Measurements from ENCODE around the gene TPM2.

TPM2 gene

GRCh38 chr9:35698231-35698630, 8.5 kb upstream of the TPM2 start:
- Histone ChIP-seq H3K4me3 (ENCODE audit: low read length) (no peak overlapping the region), H2AFZ (ENCODE audit: low read depth, low read length) (no peak overlapping the region), H3K27me3 (ENCODE audit: insufficient read depth, low read length) (no peaks in the 10 kb centered on the region), H3K36me3 (ENCODE audit: insufficient read depth, low read length) (peaks cover 67% of the 10 kb centered on the region), H3K9me3 (ENCODE audit: low read length) (no peaks in the 10 kb centered on the region), H3K4me1 (ENCODE audit: insufficient read depth, low read length) (no peaks in the 10 kb centered on the region)

- Histone ChIP-seq H3K36me3 (ENCODE audit: insufficient read depth, low read length) (peaks cover 60% of the 10 kb centered on the region), H3K4me3 (ENCODE audit: low read length) (no peak overlapping the region), H3K9me3 (ENCODE audit: low read length) (no peaks in the 10 kb centered on the region), H2AFZ (ENCODE audit: low read depth, low read length) (no peak overlapping the region), H3K4me1 (ENCODE audit: insufficient read depth, low read length) (no peaks in the 10 kb centered on the region), H3K27me3 (ENCODE audit: insufficient read depth, low read length) (no peaks in the 10 kb centered on the region)
These were observed 7.8 kb upstream of the TPM2 start for GRCh38 chr9:35697486-35697885.

DNA sequence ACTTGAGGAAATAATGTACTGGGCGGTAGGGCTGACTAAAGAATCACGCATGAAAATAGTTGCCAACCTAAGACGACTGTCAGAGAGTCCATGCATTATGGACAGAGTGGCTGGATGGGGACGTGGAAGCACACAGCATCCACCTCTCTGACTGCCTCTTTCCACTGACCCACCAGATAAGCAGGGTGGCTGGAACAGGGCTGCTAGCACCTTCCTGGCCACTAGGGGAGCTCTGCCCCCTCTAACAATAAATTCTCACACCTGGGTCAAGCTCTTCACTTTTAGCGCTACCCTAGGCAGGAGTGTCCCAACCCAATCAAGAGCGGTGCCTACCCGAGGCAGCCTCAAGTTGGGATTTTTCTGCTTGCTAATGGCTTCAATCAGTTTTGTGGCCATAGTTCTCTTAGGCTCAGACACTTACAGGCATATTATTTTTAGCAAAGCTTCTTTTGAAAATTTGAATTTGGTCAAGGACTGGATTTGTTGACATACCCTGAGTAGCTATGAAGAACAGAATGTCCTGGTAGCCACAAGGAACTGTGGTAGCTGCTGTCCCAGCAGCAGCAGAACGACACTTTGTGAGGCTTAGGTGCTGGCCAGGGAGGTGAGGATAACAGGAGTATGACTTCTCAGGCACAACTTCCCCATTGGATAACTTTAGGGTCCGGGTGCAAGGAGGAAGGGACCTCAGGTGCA, 6.9 kb upstream of the TPM2 start:
- H3K4me3 ChIP-seq (ENCODE audit: low read length): no peak overlapping the region
- H3K36me3 ChIP-seq (ENCODE audit: insufficient read depth, low read length): peaks cover 53% of the 10 kb centered on the region
- no peaks in the 10 kb centered on the region for H3K9me3 ChIP-seq (ENCODE audit: low read length)
- no peaks in the 10 kb centered on the region for H3K4me1 ChIP-seq (ENCODE audit: insufficient read depth, low read length)
- H2AFZ ChIP-seq (ENCODE audit: low read depth, low read length): no peak overlapping the region
- no peaks in the 10 kb centered on the region for H3K27me3 ChIP-seq (ENCODE audit: insufficient read depth, low read length)

GRCh38 chr9:35695943-35696401, 6.2 kb upstream of the TPM2 start:
- Histone ChIP-seq H3K9me3 (ENCODE audit: low read length) (no peaks in the 10 kb centered on the region), H3K36me3 (ENCODE audit: insufficient read depth, low read length) (peaks cover 47% of the 10 kb centered on the region), H3K27me3 (ENCODE audit: insufficient read depth, low read length) (no peaks in the 10 kb centered on the region), H2AFZ (ENCODE audit: low read depth, low read length) (no peak overlapping the region), H3K4me1 (ENCODE audit: insufficient read depth, low read length) (peaks cover 4% of the 10 kb centered on the region), H3K4me3 (ENCODE audit: low read length) (no peak overlapping the region)

- no peaks in the 10 kb centered on the region for H3K27me3 ChIP-seq (ENCODE audit: insufficient read depth, low read length)
- H2AFZ ChIP-seq (ENCODE audit: low read depth, low read length): no peak overlapping the region
- peaks cover 8% of the 10 kb centered on the region for H3K36me3 ChIP-seq (ENCODE audit: insufficient read depth, low read length)
- peaks cover 7% of the 10 kb centered on the region for H3K4me1 ChIP-seq (ENCODE audit: insufficient read depth, low read length)
- H3K4me3 ChIP-seq (ENCODE audit: low read length): no peak overlapping the region
- no peaks in the 10 kb centered on the region for H3K9me3 ChIP-seq (ENCODE audit: low read length)
These were observed 2.1 kb upstream of the TPM2 start for GRCh38 chr9:35691757-35692301.

DNA sequence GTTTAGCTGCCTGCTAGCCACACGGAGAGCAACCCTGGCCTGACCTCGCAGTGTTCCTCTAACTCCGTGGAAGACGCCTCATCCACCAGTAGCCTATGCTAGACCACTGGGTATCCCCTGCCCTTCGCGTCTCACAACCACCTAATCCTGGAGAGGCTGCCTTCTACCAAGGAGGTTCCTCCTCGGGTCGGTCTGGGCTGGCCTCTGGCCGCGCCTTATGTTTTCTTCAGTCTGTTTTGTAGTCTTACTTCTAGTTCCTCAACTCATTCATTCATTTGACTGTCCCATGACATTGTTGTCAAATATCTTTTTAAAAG, 1.6 kb upstream of the TPM2 start:
- peak overlapping the region; percentile 57 for H3K4me3 ChIP-seq (ENCODE audit: low read length)
- H3K9me3 ChIP-seq (ENCODE audit: low read length): no peaks in the 10 kb centered on the region
- no peaks in the 10 kb centered on the region for H3K27me3 ChIP-seq (ENCODE audit: insufficient read depth, low read length)
- H3K36me3 ChIP-seq (ENCODE audit: insufficient read depth, low read length): peaks cover 5% of the 10 kb centered on the region
- H3K4me1 ChIP-seq (ENCODE audit: insufficient read depth, low read length): peaks cover 7% of the 10 kb centered on the region
- peak overlapping the region; percentile 100 for H2AFZ ChIP-seq (ENCODE audit: low read depth, low read length)

DNA sequence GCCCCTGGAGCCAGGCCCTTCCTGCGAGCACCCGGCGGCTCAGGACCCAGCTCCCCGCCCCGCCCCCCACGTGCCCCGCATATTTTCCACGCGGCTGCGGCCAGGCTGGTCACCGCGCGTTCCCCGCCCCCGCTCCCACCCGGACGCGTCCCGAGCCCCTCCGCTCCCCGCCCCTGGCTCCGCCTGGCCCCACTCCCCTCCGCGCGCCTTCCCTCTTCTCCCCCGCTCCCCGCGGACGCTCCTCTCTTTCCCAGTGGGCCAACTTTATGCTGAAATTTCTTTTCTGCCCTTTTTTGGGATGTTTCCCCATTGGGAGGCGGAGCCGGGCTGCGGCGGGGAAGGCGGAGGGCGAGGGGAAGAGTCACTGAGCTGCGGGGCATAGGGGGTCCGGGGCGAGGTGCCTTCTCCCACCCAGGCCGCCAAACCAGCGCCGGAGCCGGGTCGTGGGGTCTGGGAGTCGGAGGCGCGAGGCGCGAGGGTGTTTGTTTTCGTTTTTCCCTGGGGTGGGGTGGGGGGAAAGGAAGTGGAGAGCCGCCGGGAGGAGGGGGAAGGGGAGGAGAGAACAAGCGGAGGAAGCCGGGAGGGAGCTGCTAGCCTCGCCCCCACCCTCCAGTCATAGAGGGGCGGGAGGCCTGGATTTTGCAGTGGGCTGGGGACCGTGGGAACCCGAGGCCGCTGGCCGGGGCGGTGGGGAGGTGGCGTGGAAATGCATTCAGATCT, 1.0 kb upstream of the TPM2 start:
- peak overlapping the region; percentile 57 for H3K4me3 ChIP-seq (ENCODE audit: low read length)
- no peaks in the 10 kb centered on the region for H3K9me3 ChIP-seq (ENCODE audit: low read length)
- peaks cover under 1% of the 10 kb centered on the region for H3K36me3 ChIP-seq (ENCODE audit: insufficient read depth, low read length)
- H2AFZ ChIP-seq (ENCODE audit: low read depth, low read length): peak overlapping the region; percentile 100
- peaks cover 7% of the 10 kb centered on the region for H3K4me1 ChIP-seq (ENCODE audit: insufficient read depth, low read length)
- no peaks in the 10 kb centered on the region for H3K27me3 ChIP-seq (ENCODE audit: insufficient read depth, low read length)

DNA sequence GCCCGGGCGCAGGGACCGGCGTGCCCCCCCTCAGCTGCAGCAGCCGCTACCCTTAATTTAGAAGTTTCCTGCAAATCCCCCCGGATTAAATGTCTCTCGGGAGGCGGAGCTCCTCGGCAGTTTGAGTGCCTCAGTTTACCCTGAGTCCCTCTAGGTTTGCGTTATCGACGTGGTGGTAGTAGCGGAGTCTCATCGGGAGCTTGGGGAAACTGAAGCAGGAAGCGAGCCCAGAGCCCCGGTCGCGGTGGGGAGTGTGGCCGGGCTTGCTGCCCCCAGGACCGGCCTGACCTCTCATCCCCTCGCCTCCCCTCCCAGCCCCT, 529 bp upstream of the TPM2 start:
- H2AFZ ChIP-seq (ENCODE audit: low read depth, low read length): peak overlapping the region; percentile 100
- H3K4me3 ChIP-seq (ENCODE audit: low read length): peak overlapping the region; percentile 57
- H3K27me3 ChIP-seq (ENCODE audit: insufficient read depth, low read length): no peaks in the 10 kb centered on the region
- H3K4me1 ChIP-seq (ENCODE audit: insufficient read depth, low read length): peaks cover 7% of the 10 kb centered on the region
- no peaks in the 10 kb centered on the region for H3K36me3 ChIP-seq (ENCODE audit: insufficient read depth, low read length)
- no peaks in the 10 kb centered on the region for H3K9me3 ChIP-seq (ENCODE audit: low read length)

GRCh38 chr9:35688558-35689541, 875 bp downstream of the TPM2 start:
- H3K27me3 ChIP-seq (ENCODE audit: insufficient read depth, low read length): no peaks in the 10 kb centered on the region
- H3K36me3 ChIP-seq (ENCODE audit: insufficient read depth, low read length): no peaks in the 10 kb centered on the region
- H3K4me3 ChIP-seq (ENCODE audit: low read length): no peak overlapping the region
- H3K4me1 ChIP-seq (ENCODE audit: insufficient read depth, low read length): peaks cover 7% of the 10 kb centered on the region
- H2AFZ ChIP-seq (ENCODE audit: low read depth, low read length): no peak overlapping the region
- H3K9me3 ChIP-seq (ENCODE audit: low read length): no peaks in the 10 kb centered on the region

GRCh38 chr9:35687972-35688557, 1.7 kb downstream of the TPM2 start:
- Histone ChIP-seq H3K27me3 (ENCODE audit: insufficient read depth, low read length) (no peaks in the 10 kb centered on the region), H3K36me3 (ENCODE audit: insufficient read depth, low read length) (no peaks in the 10 kb centered on the region), H3K9me3 (ENCODE audit: low read length) (no peaks in the 10 kb centered on the region), H3K4me3 (ENCODE audit: low read length) (no peak overlapping the region), H2AFZ (ENCODE audit: low read depth, low read length) (no peak overlapping the region), H3K4me1 (ENCODE audit: insufficient read depth, low read length) (peaks cover 7% of the 10 kb centered on the region)

GRCh38 chr9:35687306-35687705, 2.4 kb downstream of the TPM2 start:
- no peaks in the 10 kb centered on the region for H3K36me3 ChIP-seq (ENCODE audit: insufficient read depth, low read length)
- H3K4me1 ChIP-seq (ENCODE audit: insufficient read depth, low read length): peaks cover 7% of the 10 kb centered on the region
- no peaks in the 10 kb centered on the region for H3K9me3 ChIP-seq (ENCODE audit: low read length)
- H2AFZ ChIP-seq (ENCODE audit: low read depth, low read length): no peak overlapping the region
- H3K4me3 ChIP-seq (ENCODE audit: low read length): no peak overlapping the region
- no peaks in the 10 kb centered on the region for H3K27me3 ChIP-seq (ENCODE audit: insufficient read depth, low read length)

- H2AFZ ChIP-seq (ENCODE audit: low read depth, low read length): no peak overlapping the region
- H3K4me3 ChIP-seq (ENCODE audit: low read length): no peak overlapping the region
- H3K36me3 ChIP-seq (ENCODE audit: insufficient read depth, low read length): no peaks in the 10 kb centered on the region
- no peaks in the 10 kb centered on the region for H3K9me3 ChIP-seq (ENCODE audit: low read length)
- no peaks in the 10 kb centered on the region for H3K27me3 ChIP-seq (ENCODE audit: insufficient read depth, low read length)
- H3K4me1 ChIP-seq (ENCODE audit: insufficient read depth, low read length): peaks cover 7% of the 10 kb centered on the region
These were observed 3.2 kb downstream of the TPM2 start for GRCh38 chr9:35686222-35687203.
